ENCODE data around the gene ITGA11.

ITGA11 gene

DNA sequence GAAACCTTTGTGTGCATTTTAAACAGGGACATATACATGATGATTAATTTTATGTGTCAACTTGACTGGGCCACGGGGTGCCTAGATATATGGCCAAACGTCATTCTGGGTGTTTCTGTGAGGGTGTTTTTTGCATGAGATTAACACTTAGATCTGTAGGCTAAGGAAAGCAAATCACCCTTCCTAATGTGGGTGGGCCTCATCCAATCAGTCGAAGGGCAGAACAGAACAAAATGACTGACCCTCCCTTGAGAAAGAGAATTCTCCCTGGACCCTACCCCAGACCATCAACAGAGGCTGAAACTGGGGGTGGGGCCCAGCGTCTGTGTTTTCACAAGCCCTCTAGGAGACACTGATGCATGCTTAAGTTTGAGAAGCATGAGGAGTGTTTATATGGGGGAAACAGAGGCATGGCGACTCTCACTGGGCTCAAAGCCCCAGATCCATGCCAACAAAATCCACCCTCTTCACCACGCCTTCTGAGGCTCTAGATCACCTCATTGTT is 56.2 kb downstream of the ITGA11 start:
- no peak for DNase-seq

GRCh38 chr15:68375191-68375631 is 56.8 kb downstream of the ITGA11 start:
- no peak for DNase-seq

- DNase-seq = no peak
These were observed 57.7 kb downstream of the ITGA11 start for GRCh38 chr15:68374168-68374745.

- DNase-seq = no peak
These were observed 58.9 kb downstream of the ITGA11 start for GRCh38 chr15:68373028-68373427.

DNA sequence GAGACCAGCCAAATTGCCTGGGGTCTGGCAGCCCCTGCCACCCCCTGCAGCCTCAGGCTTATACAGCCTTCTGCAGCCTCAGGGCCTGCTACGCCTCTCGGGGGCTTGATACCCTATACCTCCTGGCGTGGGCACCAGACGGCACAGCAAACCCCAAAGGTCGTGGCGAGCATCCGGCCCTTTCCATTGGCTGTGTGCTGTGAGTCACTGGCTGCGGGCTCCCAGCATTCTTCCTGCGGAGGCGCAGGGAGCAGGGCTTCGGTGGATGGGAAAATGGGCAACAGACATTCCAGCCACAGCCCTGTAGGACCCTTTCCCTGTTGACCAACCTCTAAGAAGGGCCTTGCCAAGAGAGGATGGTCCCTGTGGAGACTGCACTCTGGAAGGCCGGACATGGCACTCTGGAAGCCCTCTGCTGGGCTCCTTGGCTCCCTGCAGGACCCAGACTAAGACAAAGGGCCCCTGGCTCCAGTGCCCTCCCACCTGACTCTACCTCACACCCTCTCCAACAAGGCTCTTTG is 59.6 kb downstream of the ITGA11 start:
- peak in 5 of 51 donors; percentile 4 to 14 (median 9) for DNase-seq

GRCh38 chr15:68371851-68372250 is 60.1 kb downstream of the ITGA11 start:
- DNase-seq = no peak

DNA sequence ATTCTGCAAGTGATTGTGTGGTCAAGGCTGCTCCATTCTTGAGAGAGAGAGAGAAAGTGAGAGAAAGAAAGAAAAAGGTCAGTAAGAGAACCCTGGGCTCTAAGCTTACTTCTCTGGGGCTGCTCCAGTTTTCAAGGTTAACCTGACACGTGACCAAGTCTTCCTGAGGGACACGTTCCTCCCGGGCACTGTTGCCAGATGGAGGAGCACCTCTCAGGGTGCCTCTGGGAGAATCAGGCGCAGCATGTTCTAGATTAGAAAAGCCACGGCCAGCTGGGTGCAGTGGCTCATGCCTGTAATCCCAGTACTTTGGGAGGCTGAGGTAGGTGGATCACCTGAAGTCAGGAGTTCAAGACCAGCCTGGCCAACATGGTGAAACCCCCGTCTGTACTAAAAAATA is 60.8 kb downstream of the ITGA11 start:
- no peak for DNase-seq

DNA sequence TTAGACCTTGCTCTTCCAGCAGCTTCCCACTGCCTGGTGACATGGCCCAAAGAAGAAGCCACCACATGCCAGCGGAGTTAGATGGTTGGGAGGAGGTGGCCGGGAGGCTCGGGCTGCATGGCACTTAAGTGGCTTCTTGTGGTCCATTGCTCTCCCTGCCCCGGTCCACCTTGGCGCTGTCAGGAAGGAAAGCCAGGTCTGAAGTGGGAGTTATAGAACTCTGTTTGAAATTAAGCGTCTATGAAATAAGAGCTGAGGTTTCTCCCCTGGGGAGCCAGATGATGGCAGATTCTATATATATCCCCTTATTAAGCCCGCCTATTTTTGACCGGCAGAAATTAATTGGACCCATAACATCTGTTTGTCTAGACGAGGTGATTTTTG is 61.2 kb downstream of the ITGA11 start:
- DNase-seq = no peak

GRCh38 chr15:68369931-68370767 is 61.8 kb downstream of the ITGA11 start:
- DNase-seq = no peak

- no peak for DNase-seq
These were observed 63.1 kb downstream of the ITGA11 start for GRCh38 chr15:68368731-68369435.

- DNase-seq = no peak
These were observed 64.0 kb downstream of the ITGA11 start for GRCh38 chr15:68367992-68368391.

DNA sequence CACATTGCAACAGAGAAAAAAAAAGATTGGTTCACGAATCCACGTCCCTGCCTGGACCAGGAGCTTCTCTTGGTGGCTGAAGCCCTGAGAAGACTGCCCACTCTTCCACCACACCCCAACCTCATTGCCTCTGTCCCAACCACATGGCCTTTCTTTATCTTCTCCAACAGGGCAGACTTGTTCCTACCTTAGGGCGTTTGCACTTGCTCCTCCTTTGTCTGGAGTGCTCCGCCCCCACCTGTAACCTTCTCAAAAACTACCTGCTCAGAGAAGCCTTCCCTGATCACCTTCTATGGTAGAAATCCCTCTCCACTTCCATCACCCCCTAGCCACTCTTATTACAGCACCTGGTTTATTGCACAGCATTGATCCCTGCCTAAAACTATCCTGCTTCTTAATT is 64.7 kb downstream of the ITGA11 start:
- no peak for DNase-seq

GRCh38 chr15:68366314-68366713 is 65.6 kb downstream of the ITGA11 start:
- no peak for DNase-seq

GRCh38 chr15:68365770-68366169 is 66.2 kb downstream of the ITGA11 start:
- no peak for DNase-seq

- no peak for DNase-seq
These were observed 66.7 kb downstream of the ITGA11 start for GRCh38 chr15:68365140-68365745.

- no peak for DNase-seq
These were observed 67.3 kb downstream of the ITGA11 start for GRCh38 chr15:68364660-68365035.

- peak in 32 of 51 donors; percentile 3 to 55 (median 16) for DNase-seq
These were observed 67.8 kb downstream of the ITGA11 start for GRCh38 chr15:68364028-68364659.

DNA sequence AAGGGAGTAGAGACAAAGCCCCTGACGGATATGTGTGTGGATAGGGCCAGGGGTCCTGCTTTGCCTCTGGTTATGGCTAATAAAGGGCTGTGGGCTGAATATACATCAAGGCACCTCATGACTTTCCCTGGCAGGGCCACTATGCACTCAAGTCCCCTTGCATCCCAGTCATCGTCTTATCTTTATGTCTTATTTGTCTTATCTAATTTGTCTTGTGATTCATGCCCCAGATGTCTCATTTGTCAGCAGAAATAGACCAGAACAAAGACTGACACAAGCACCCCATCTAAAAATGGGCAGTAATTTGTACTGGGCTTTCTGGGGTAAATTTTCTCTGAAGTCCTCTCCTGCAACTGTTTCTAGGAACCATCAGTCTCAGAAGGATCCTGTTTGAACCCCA is 68.6 kb downstream of the ITGA11 start:
- DNase-seq = no peak

GRCh38 chr15:68362537-68363126 is 69.3 kb downstream of the ITGA11 start:
- DNase-seq = no peak

DNA sequence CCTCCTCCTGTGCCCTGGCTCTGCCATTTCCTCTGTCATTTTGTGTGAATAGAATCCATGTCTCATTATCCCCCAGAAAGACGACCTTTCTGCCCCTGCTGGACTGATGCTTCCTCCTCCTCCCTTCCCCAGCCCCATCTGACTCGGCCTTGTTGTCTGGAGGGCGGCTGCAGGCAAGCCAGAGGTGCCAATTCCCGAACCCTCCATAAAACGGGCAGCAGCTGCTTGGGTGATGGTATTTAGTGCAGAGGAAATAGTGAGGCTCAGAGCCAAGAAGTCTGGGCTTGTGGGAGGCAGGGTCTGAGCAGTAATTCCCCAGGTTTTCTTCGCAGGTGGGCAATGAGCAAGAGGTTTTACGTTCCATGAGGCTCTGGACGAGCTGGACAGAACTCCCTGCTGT is 71.2 kb downstream of the ITGA11 start:
- DNase-seq = no peak

GRCh38 chr15:68356778-68357177 is 75.2 kb downstream of the ITGA11 start:
- no peak for DNase-seq
